HepG2 (cell line): ENCODE measurements around the gene IL6R. TPM values are rescaled to one million over a fixed set of nuclear protein-coding genes. Genes with fewer than 3 reads are reported as not detected.
A peak's percentile ranks its signal among the peaks of the same experiment; 100 is the strongest.

Experiments used
- ATAC-seq: fragments of 200-7000 bp; cut with Tn5 transposase; 3 replicates; pipeline ENCODE4 v1.9.1; 2020; ENCODE audit warnings: mild to moderate bottlenecking, moderate library complexity
- BruUV-seq: library from RNA; stranded (reverse); fragments of 400-500 nt; replicated peaks from 2 replicates; lab custom pipeline; 2021; lab: Mats Ljungman, UMichigan
- CTCF ChIA-PET: fragments of 300-600 bp; formaldehyde crosslinking; extraction: SDS; loops from one replicate; lab custom pipeline; 2021; ENCODE audit warnings: low total read pairs, inconsistent platforms, low intra/inter-chr PET ratio; lab: Yijun Ruan, JAX
- POLR2A ChIA-PET: fragments of 350-600 bp; sonication (Branson Sonifier 250); formaldehyde crosslinking; loops from one replicate; lab custom pipeline; 2020; ENCODE audit warnings: antibody characterized with exemption, inconsistent platforms; lab: Yijun Ruan, JAX
- DNase-seq: peaks from one replicate; pipeline ENCODE4 v3.0.0-alpha.2; 2015; ENCODE audit warnings: low spot score
- FAIRE-seq: peaks from 3 replicates; lab custom pipeline; 2011; peaks lifted over from hg19 to GRCh38; lab: Jason Lieb, UNC
- H2AFZ ChIP-seq: one replicate; pipeline ENCODE4 v1.6.1; 2011; ENCODE audit warnings: low read length, inconsistent platforms
- H3K27ac ChIP-seq: fragments of 300-600 bp; 3 replicates; pipeline ENCODE4 v1.8.0; 2011; ENCODE audit warnings: mixed run types, mild to moderate bottlenecking, mixed read lengths, low read length, inconsistent platforms; ENCODE audit not compliant: insufficient read depth; ENCODE audit errors: extremely low read length
- H3K27me3 ChIP-seq, 2 experiments: fragments of 200-600 bp in 1 of 2; 2 replicates in 1 of 2; 3 replicates in 1 of 2; pipeline versions ENCODE4 v1.6.0 to v1.8.0; 2011; ENCODE audit warnings: low read length in 2 of 2, mild to moderate bottlenecking in 2 of 2, moderate library complexity in 2 of 2, inconsistent platforms in 1 of 2; ENCODE audit not compliant: insufficient read depth in 2 of 2, control insufficient read depth in 1 of 2
- H3K36me3 ChIP-seq, 2 experiments: fragments of 200-600 bp in 1 of 2; replicated peaks in 1 of 2; 2 replicates in 1 of 2; 3 replicates in 1 of 2; pipeline versions ENCODE4 v1.5.1 to v1.8.0; 2011; ENCODE audit warnings: low read length in 2 of 2, inconsistent platforms in 1 of 2; ENCODE audit not compliant: insufficient read depth in 2 of 2, control insufficient read depth in 1 of 2
- H3K4me1 ChIP-seq: 2 replicates; pipeline ENCODE4 v1.5.1; 2012; ENCODE audit warnings: low read length, inconsistent platforms; ENCODE audit not compliant: insufficient read depth
- H3K4me2 ChIP-seq: 2 replicates; pipeline ENCODE4 v1.6.0; 2011; ENCODE audit warnings: low read depth, low read length, inconsistent platforms
- H3K4me3 ChIP-seq, 3 experiments: fragments of 200-600 bp in 1 of 3; sonication (generic), shearing (Covaris generic) in 1 of 3; replicated peaks in 1 of 3; 2 replicates each; pipeline ENCODE4 v1.5.1; 2011 to 2016; ENCODE audit warnings: low read length in 3 of 3, inconsistent platforms in 2 of 3, low read depth in 2 of 3, mild to moderate bottlenecking in 2 of 3, control low read depth in 1 of 3, mixed read lengths in 1 of 3; ENCODE audit not compliant: insufficient read depth in 1 of 3
- H3K79me2 ChIP-seq: one replicate; pipeline ENCODE4 v1.6.1; 2011; ENCODE audit warnings: low read length, inconsistent platforms; ENCODE audit not compliant: insufficient read depth
- H3K9ac ChIP-seq: 2 replicates; pipeline ENCODE4 v1.6.0; 2011; ENCODE audit warnings: mild to moderate bottlenecking, low read depth, low read length, inconsistent platforms; ENCODE audit not compliant: insufficient read depth
- H3K9me3 ChIP-seq: 2 replicates; pipeline ENCODE4 v1.5.1; 2012; ENCODE audit warnings: mild to moderate bottlenecking, low read length
- H4K20me1 ChIP-seq: 2 replicates; pipeline ENCODE4 v1.6.0; 2011; ENCODE audit warnings: inconsistent platforms, mild to moderate bottlenecking, low read length, moderate library complexity; ENCODE audit not compliant: insufficient read depth
- BCLAF1 ChIP-seq: fragments of 450-650 bp; IDR thresholded peaks from 2 replicates; pipeline ENCODE4 v1.6.1; 2017; ENCODE audit warnings: mild to moderate bottlenecking
- HNRNPL ChIP-seq: fragments of 200-400 bp; formaldehyde crosslinking; IDR thresholded peaks from 2 replicates; pipeline ENCODE4 v1.6.1; 2017; ENCODE audit warnings: mild to moderate bottlenecking, low read depth, low read length
- MAFK ChIP-seq, 2 experiments: IDR thresholded peaks in 1 of 2; conservative IDR thresholded peaks in 1 of 2; 2 replicates each; pipeline ENCODE4 v1.6.1; 2011; ENCODE audit warnings: improper control_type of control experiment in 2 of 2, low read length in 2 of 2
- NAIF1 ChIP-seq: sonication (generic); formaldehyde crosslinking; IDR thresholded peaks from 2 replicates; pipeline ENCODE4 v1.5.0; 2020; ENCODE audit warnings: mild to moderate bottlenecking, missing genetic modification reagents, borderline replicate concordance
- PLSCR1 ChIP-seq: sonication (generic); formaldehyde crosslinking; IDR thresholded peaks from 2 replicates; pipeline ENCODE4 v1.5.0; 2020; ENCODE audit warnings: missing genetic modification reagents, mild to moderate bottlenecking, borderline replicate concordance
- ZNF10 ChIP-seq: sonication (generic); formaldehyde crosslinking; IDR thresholded peaks from 2 replicates; pipeline ENCODE4 v1.4.0; 2020; ENCODE audit warnings: mild to moderate bottlenecking, low read depth, missing genetic modification reagents, borderline replicate concordance
- ZNF280D ChIP-seq: sonication (generic); formaldehyde crosslinking; IDR thresholded peaks from 2 replicates; pipeline ENCODE4 v1.5.1; 2020; ENCODE audit warnings: mild to moderate bottlenecking, missing genetic modification reagents
- ZNF878 ChIP-seq: sonication (generic); formaldehyde crosslinking; IDR thresholded peaks from 2 replicates; pipeline ENCODE4 v1.8.1; 2023; ENCODE audit warnings: mild to moderate bottlenecking, missing genetic modification reagents, moderate library complexity
- WGBS: methylation state at CpG from one replicate; pipeline ENCODE4 v1.1.6; 2017; ENCODE audit warnings: low lambda C conversion rate; 5-methylcytosine and 5-hydroxymethylcytosine counted together
- in situ Hi-C: cut with HindIII; loops from 2 replicates; pipeline ENCODE4 v1.10.0; 2017; ENCODE audit warnings: low pct_unique_long_range_greater_than_20kb; ENCODE audit not compliant: extremely low pct_ligation_motif_present
- intact Hi-C: fragments of 100-400 bp; cut with micrococcal nuclease; formaldehyde crosslinking; loops from one replicate; pipeline ENCODE4 v1.10.0; 2022; ENCODE audit not compliant: unreplicated experiment
- polyA plus RNA-seq, 8 experiments: library from polyadenylated mRNA; depleted of rRNA in 3 of 8; stranded (reverse) in 7 of 8; unstranded in 1 of 8; fragments of >200 nt; fragmentation: Illumina TruSeq in 4 of 8; extraction: Trizol in 4 of 8; gene quantifications; 2 replicates each; pipeline versions ENCODE4 v1.2.1 to v1.2.3, GENCODE V29; 2011 to 2016; ENCODE audit warnings: low read depth in 4 of 8, missing spikeins in 1 of 8, mixed read lengths in 1 of 8; ENCODE audit not compliant: insufficient read depth in 1 of 8
- total RNA-seq, 5 experiments: library from RNA; depleted of rRNA; stranded (reverse); fragments of >200 nt; fragmentation: Illumina TruSeq; extraction: Trizol; gene quantifications; 2 replicates each; pipeline ENCODE4 v1.2.3, GENCODE V29; 2016; ENCODE audit warnings: low read depth in 1 of 5

Gene IL6R
- total and polyA plus RNA-seq, 2 of the 13 experiments (the other 11 are each of a cell fraction or from before 2014, with no cell fraction given): 5.0 to 24.5 TPM

- DNase-seq (no peak), ATAC-seq (no peak), FAIRE-seq (no peak)
- H3K4me3 ChIP-seq: no peak overlapping the region
- no peak overlapping the region for H3K27ac ChIP-seq
- H3K36me3 ChIP-seq: no peaks in the 10 kb centered on the region
- in situ Hi-C loops: no loop called here
- H3K79me2 ChIP-seq: no peaks in the 10 kb centered on the region
- H3K4me1 ChIP-seq: no peaks in the 10 kb centered on the region; the same call in 1 of the 2 replicates
- ChIA-PET POLR2A (no interaction called here), CTCF (no interaction called here)
- intact Hi-C loops: no loop called here
- TF ChIP-seq HNRNPL (no peak), ZNF10 (CRISPR knock-in tag) (no peak), NAIF1 (no peak), PLSCR1 (CRISPR knock-in tag) (no peak)
- H3K9ac ChIP-seq: no peak overlapping the region
- no TSS peak for BruUV-seq
- H3K4me2 ChIP-seq: no peak overlapping the region
- 2% methylated on average over 7 of the region's 7 CpGs for whole genome bisulfite sequencing
- H2AFZ ChIP-seq: no peak overlapping the region
- H4K20me1 ChIP-seq: no peaks in the 10 kb centered on the region
- H3K9me3 ChIP-seq: no peaks in the 10 kb centered on the region
- H3K27me3 ChIP-seq: peaks cover 1 to 4% of the 10 kb centered on the region in 2 experiments; a peak in 2 of 5 replicates
These were observed 109.0 kb downstream of the IL6R start for GRCh38 chr1:154514066-154514553.

GRCh38 chr1:154517661-154518060, 112.5 kb downstream of the IL6R start:
- no peak for TF ChIP-seq ZNF280D
- no peak for TF ChIP-seq BCLAF1
- peak; percentile 9 to 40; a peak in 2 of 4 replicates for TF ChIP-seq MAFK (conservative IDR thresholded peaks at IDR 0.05 in 1 of 2, IDR thresholded peaks at IDR 0.05 in 1 of 2; ENCODE audit: low read length in 2 of 2)
- no peak for TF ChIP-seq ZNF878 (CRISPR knock-in tag)
- WGBS: 67% methylated on average over 11 of the region's 11 CpGs
- no peak overlapping the region for H2AFZ ChIP-seq
- no peaks in the 10 kb centered on the region for H3K36me3 ChIP-seq
- no peak overlapping the region for H3K4me3 ChIP-seq
- ChIA-PET POLR2A (no interaction called here), CTCF (no interaction called here)
- H3K27ac ChIP-seq: no peak overlapping the region
- no TSS peak for BruUV-seq
- no peak overlapping the region for H3K4me2 ChIP-seq
- H3K4me1 ChIP-seq: peaks cover 8% of the 10 kb centered on the region; the same call in 1 of the 2 replicates
- ATAC-seq (no peak), FAIRE-seq (no peak), DNase-seq (no peak)
- in situ Hi-C loops: no loop called here
- H3K9ac ChIP-seq: no peak overlapping the region
- intact Hi-C loops: no loop called here
- H3K79me2 ChIP-seq: no peaks in the 10 kb centered on the region
- H3K27me3 ChIP-seq: peaks cover 1 to 20% of the 10 kb centered on the region in 2 experiments; a peak in 4 of 5 replicates
- no peaks in the 10 kb centered on the region for H4K20me1 ChIP-seq
- H3K9me3 ChIP-seq: no peaks in the 10 kb centered on the region
